CD4-positive, alpha-beta memory T cell (primary cell): ENCODE results near the gene RAPGEF1. TPM values are rescaled to one million over a fixed set of nuclear protein-coding genes. Genes with fewer than 3 reads are reported as not detected.
"Not testable (repeated sequence)": the region's sequence is repeated elsewhere in the genome, so short reads cannot be mapped to it uniquely, and the experiment has no call there.

Source experiments
- CTCF ChIA-PET: fragments of 350-600 bp; sonication (Branson Sonifier 250); formaldehyde crosslinking; loops from one replicate; lab custom pipeline; 2021; ENCODE audit warnings: inconsistent platforms; ENCODE audit not compliant: partially characterized antibody; lab: Charles Lee
- POLR2A ChIA-PET: fragments of 350-600 bp; sonication (Branson Sonifier 250); formaldehyde crosslinking; loops from one replicate; lab custom pipeline; 2021; ENCODE audit not compliant: partially characterized antibody; lab: Charles Lee
- DNase-seq, 5 donors: peaks; one replicate each; pipeline versions ENCODE4 v3.0.0 to v3.0.0-alpha.2; 2020 to 2022; ENCODE audit warnings: mixed read lengths in 1 of 5
- H3K27ac ChIP-seq: one replicate; pipeline ENCODE4 v1.7.0; 2013; ENCODE audit warnings: low read depth, low read length
- H3K27me3 ChIP-seq: 2 replicates; pipeline ENCODE4 v1.7.0; 2013; ENCODE audit warnings: mild to moderate bottlenecking, low read length, moderate library complexity; ENCODE audit not compliant: insufficient read depth
- H3K36me3 ChIP-seq: 2 replicates; pipeline ENCODE4 v1.7.0; 2013; ENCODE audit warnings: mild to moderate bottlenecking, low read length, moderate library complexity; ENCODE audit not compliant: insufficient read depth
- H3K4me1 ChIP-seq: 2 replicates; pipeline ENCODE4 v1.7.0; 2013; ENCODE audit warnings: mild to moderate bottlenecking, low read length, moderate library complexity; ENCODE audit not compliant: insufficient read depth
- H3K4me3 ChIP-seq, 2 donors: one replicate each; pipeline ENCODE4 v1.7.0; 2013; ENCODE audit warnings: low read length in 2 of 2, mild to moderate bottlenecking in 1 of 2
- H3K9me3 ChIP-seq, 2 donors: one replicate each; pipeline ENCODE4 v1.7.0; 2013; ENCODE audit warnings: low read length in 2 of 2, control low read depth in 1 of 2; ENCODE audit not compliant: control insufficient read depth in 1 of 2
- H3K27ac Mint-ChIP-seq, 7 donors: one replicate each; pipeline ENCODE4 v1.8.0; 2020 to 2021; ENCODE audit warnings: mixed read lengths in 7 of 7, mild to moderate bottlenecking in 6 of 7, inconsistent platforms in 3 of 7, moderate library complexity in 3 of 7
- H3K27me3 Mint-ChIP-seq, 2 donors: one replicate each; pipeline ENCODE4 v1.8.0; 2020 to 2021; ENCODE audit warnings: mixed read lengths in 2 of 2
- H3K36me3 Mint-ChIP-seq, 2 donors: one replicate each; pipeline ENCODE4 v1.8.0; 2020 to 2021; ENCODE audit warnings: mixed read lengths in 2 of 2, inconsistent platforms in 1 of 2, mild to moderate bottlenecking in 1 of 2
- H3K4me1 Mint-ChIP-seq, 4 donors: one replicate each; pipeline ENCODE4 v1.8.0; 2020 to 2021; ENCODE audit warnings: mixed read lengths in 4 of 4, mild to moderate bottlenecking in 1 of 4
- H3K4me3 Mint-ChIP-seq, 8 donors: one replicate each; pipeline ENCODE4 v1.8.0; 2020 to 2021; ENCODE audit warnings: mixed read lengths in 8 of 8, mild to moderate bottlenecking in 7 of 8, moderate library complexity in 6 of 8, inconsistent platforms in 3 of 8
- H3K9me3 Mint-ChIP-seq, 8 donors: one replicate each; pipeline ENCODE4 v1.8.0; 2020 to 2021; ENCODE audit warnings: mixed read lengths in 8 of 8, mild to moderate bottlenecking in 5 of 8, inconsistent platforms in 3 of 8, moderate library complexity in 1 of 8
- intact Hi-C: fragments of 100-400 bp; cut with micrococcal nuclease; formaldehyde crosslinking; loops from one replicate; pipeline ENCODE4 v1.15.1; 2023
- polyA plus RNA-seq, 2 donors: library from polyadenylated mRNA; unstranded; fragments of 300-500 nt; fragmentation: Illumina TruSeq; gene quantifications; one replicate each; pipeline ENCODE4 v1.2.3, GENCODE V29; 2021
- total RNA-seq, 2 experiments: library from RNA; stranded (reverse); gene quantifications; one replicate each; pipeline ENCODE4 v1.2.3, GENCODE V29; 2021

Gene RAPGEF1
- total and polyA plus RNA-seq, 4 experiments from 2014 or later, result 1.5 to 149 (median 76.2) TPM

DNA sequence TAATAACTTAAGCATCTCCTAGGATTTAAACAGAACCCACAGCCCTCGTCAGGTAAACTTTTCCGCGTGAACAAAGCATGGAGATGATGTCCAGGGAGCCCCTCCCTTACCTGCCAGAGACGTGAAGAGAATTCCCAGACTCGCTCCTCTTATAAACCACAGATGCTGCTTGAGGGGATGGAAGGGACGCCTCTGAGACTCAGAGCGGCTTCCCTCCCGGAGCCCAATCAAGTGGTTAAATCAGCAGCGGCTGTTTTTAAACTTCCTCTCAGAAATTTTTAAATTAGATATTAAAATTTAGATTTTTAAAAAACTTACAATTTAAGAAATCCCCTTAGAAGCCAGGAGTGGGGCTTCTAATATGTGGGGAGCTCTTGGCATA lies 71.8 kb downstream of the RAPGEF1 start:
- Mint-ChIP-seq H3K4me3 (peak overlapping the region; percentile 80 to 91 (median 86)), H3K4me1 (peaks cover 74 to 100% (median 92%) of the 10 kb centered on the region in 4 donors), H3K27me3 (no peaks in the 10 kb centered on the region), H3K9me3 (no peaks in the 10 kb centered on the region), H3K27ac (peak overlapping the region; percentile 94 to 100 (median 100)), H3K36me3 (peaks cover 2 to 10% of the 10 kb centered on the region in 2 donors)
- ChIA-PET CTCF (interaction anchor here (0.8 to 7.6 kb wide), 10 partner anchors 11 to 78 kb away, joined by 3 to 75 read pairs (median 8); partner anchors contain the start of gene RAPGEF1), POLR2A (interaction anchor here (0.6 to 21.5 kb wide), 20 partner anchors 10 to 412 kb away, joined by 3 to 692 read pairs (median 5); partner anchors contain the start of gene RAPGEF1)
- no peaks in the 10 kb centered on the region for H3K36me3 ChIP-seq
- intact Hi-C loops, result loop anchor here (1.0 to 5.0 kb wide), 5 partner anchors 10 to 76 kb away; no protein-coding TSS in a partner anchor
- H3K27me3 ChIP-seq, result no peaks in the 10 kb centered on the region
- peak overlapping the region in 1 of 2 donors; percentile 26 for H3K4me3 ChIP-seq
- peaks cover 97% of the 10 kb centered on the region for H3K4me1 ChIP-seq
- no peak for DNase-seq
- no peaks in the 10 kb centered on the region for H3K9me3 ChIP-seq
- peak overlapping the region; percentile 89 for H3K27ac ChIP-seq

DNA sequence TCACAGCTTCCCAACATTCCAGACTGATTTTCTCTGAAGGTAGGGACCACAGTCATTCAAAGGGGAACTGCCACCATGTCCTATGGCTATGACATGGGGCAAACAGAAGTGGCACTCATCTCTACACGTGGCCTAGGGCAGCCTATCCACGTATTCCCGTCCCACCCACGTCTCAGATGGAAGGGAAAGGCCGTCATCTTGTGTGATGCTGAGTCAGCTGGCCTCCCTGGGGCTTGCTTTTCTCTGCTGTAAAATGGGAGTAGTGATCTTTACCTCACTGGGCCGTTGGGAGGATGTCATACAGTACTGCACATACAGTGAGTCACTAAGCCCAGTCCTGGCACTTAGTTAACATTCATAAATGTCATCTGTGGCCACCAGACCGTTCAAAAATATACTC lies 72.3 kb downstream of the RAPGEF1 start:
- H3K27ac Mint-ChIP-seq, result peak overlapping the region; percentile 94 to 100 (median 99)
- H3K27me3 Mint-ChIP-seq, result no peaks in the 10 kb centered on the region
- peak in 4 of 5 donors; percentile 52 to 89 (median 64) for DNase-seq
- H3K4me3 Mint-ChIP-seq, result peak overlapping the region; percentile 79 to 91 (median 86)
- no peaks in the 10 kb centered on the region for H3K27me3 ChIP-seq
- peaks cover 97% of the 10 kb centered on the region for H3K4me1 ChIP-seq
- no peaks in the 10 kb centered on the region for H3K9me3 ChIP-seq
- H3K36me3 ChIP-seq, result no peaks in the 10 kb centered on the region
- intact Hi-C loops, result loop anchor here (5.0 kb wide), 1 partner anchor 75 kb away; no protein-coding TSS in a partner anchor
- peaks cover 5 to 11% of the 10 kb centered on the region in 2 donors for H3K36me3 Mint-ChIP-seq
- POLR2A ChIA-PET, result interaction anchor here (1.0 to 21.5 kb wide), 16 partner anchors 10 to 393 kb away, joined by 3 to 692 read pairs (median 8); partner anchors contain the start of gene RAPGEF1
- peak overlapping the region; percentile 89 for H3K27ac ChIP-seq
- peaks cover 72 to 100% (median 92%) of the 10 kb centered on the region in 4 donors for H3K4me1 Mint-ChIP-seq
- H3K9me3 Mint-ChIP-seq, result no peaks in the 10 kb centered on the region
- H3K4me3 ChIP-seq, result peak overlapping the region in 1 of 2 donors; percentile 26
- CTCF ChIA-PET, result interaction anchor here (1.0 to 7.6 kb wide), 7 partner anchors 11 to 76 kb away, joined by 3 to 75 read pairs (median 8); partner anchors contain the start of gene RAPGEF1

DNA sequence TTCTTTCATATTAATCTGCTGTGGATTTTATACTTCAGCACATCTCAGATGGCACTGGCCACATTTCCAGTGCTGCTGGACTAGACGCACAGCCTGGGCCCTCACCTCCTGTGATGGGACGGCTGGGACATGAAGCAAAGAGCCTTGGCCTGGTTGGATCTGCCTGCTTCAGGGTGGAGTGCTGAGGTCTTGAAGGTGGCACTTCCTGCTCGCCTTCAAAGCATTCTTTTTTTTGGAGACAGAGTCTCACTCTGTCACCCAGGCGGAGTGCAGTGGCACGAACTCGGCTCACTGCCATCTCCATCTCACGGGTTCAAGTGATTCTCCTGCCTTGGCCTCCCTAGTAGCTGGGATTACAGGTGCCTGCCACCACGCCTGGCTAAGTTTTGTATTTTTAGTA lies 73.1 kb downstream of the RAPGEF1 start:
- H3K27me3 Mint-ChIP-seq, result no peaks in the 10 kb centered on the region
- intact Hi-C loops, result loop anchor here (5.0 kb wide), 1 partner anchor 74 kb away; no protein-coding TSS in a partner anchor
- POLR2A ChIA-PET, result interaction anchor here (1.0 to 21.5 kb wide), 10 partner anchors 10 to 128 kb away, joined by 3 to 692 read pairs (median 16); partner anchors contain the start of gene RAPGEF1
- Histone ChIP-seq H3K4me3 (peak overlapping the region in 1 of 2 donors; percentile 26), H3K27ac (peak overlapping the region; percentile 89), H3K27me3 (no peaks in the 10 kb centered on the region), H3K9me3 (no peaks in the 10 kb centered on the region), H3K4me1 (peaks cover 96% of the 10 kb centered on the region), H3K36me3 (no peaks in the 10 kb centered on the region)
- H3K9me3 Mint-ChIP-seq, result no peaks in the 10 kb centered on the region
- peaks cover 70 to 100% (median 90%) of the 10 kb centered on the region in 4 donors for H3K4me1 Mint-ChIP-seq
- peak overlapping the region; percentile 72 to 91 (median 86) for H3K4me3 Mint-ChIP-seq
- CTCF ChIA-PET, result interaction anchor here (1.6 to 7.6 kb wide), 3 partner anchors 12 to 77 kb away, joined by 8 to 75 read pairs (median 8); no protein-coding TSS in a partner anchor
- DNase-seq, result peak; percentile 64 to 74 (median 67)
- peak overlapping the region; percentile 94 to 100 (median 99) for H3K27ac Mint-ChIP-seq
- H3K36me3 Mint-ChIP-seq, result peaks cover 5 to 14% of the 10 kb centered on the region in 2 donors

DNA sequence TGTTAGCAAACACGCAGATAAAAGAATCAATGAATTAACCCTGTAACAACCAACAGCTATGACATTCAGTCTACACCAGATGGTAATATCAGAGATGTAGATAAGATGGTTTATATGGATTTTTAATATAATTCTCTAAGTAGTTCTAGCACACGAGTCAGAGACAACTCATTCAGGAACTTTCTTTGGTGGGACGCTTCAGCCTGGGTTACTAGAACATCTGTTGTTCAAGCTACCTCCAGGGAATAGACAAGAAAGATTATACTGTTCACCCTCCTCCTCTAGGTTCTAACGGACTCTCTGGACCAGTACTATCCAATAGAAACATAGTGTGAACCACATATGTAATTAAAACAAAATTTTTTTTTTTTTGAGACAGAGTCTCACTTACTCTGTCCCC lies 73.8 kb downstream of the RAPGEF1 start:
- no peaks in the 10 kb centered on the region for H3K9me3 Mint-ChIP-seq
- H3K27me3 Mint-ChIP-seq, result no peaks in the 10 kb centered on the region
- H3K36me3 Mint-ChIP-seq, result peaks cover 5 to 14% of the 10 kb centered on the region in 2 donors
- Histone ChIP-seq H3K36me3 (no peaks in the 10 kb centered on the region), H3K4me3 (no peak overlapping the region), H3K27me3 (no peaks in the 10 kb centered on the region), H3K4me1 (peaks cover 96% of the 10 kb centered on the region), H3K9me3 (no peaks in the 10 kb centered on the region), H3K27ac (peak overlapping the region; percentile 89)
- CTCF ChIA-PET, result interaction anchor here (1.1 to 7.6 kb wide), 4 partner anchors 13 to 81 kb away, joined by 3 to 75 read pairs (median 8); no protein-coding TSS in a partner anchor
- peaks cover 67 to 97% (median 87%) of the 10 kb centered on the region in 4 donors for H3K4me1 Mint-ChIP-seq
- peak overlapping the region in 7 of 8 donors; percentile 43 to 91 (median 79) for H3K4me3 Mint-ChIP-seq
- DNase-seq, result no peak
- intact Hi-C loops, result loop anchor here (5.0 kb wide), 1 partner anchor 74 kb away; no protein-coding TSS in a partner anchor
- POLR2A ChIA-PET, result interaction anchor here (0.7 to 21.5 kb wide), 9 partner anchors 9 to 127 kb away, joined by 3 to 692 read pairs (median 13); partner anchors contain the start of gene RAPGEF1
- H3K27ac Mint-ChIP-seq, result peak overlapping the region; percentile 94 to 100 (median 99)

DNA sequence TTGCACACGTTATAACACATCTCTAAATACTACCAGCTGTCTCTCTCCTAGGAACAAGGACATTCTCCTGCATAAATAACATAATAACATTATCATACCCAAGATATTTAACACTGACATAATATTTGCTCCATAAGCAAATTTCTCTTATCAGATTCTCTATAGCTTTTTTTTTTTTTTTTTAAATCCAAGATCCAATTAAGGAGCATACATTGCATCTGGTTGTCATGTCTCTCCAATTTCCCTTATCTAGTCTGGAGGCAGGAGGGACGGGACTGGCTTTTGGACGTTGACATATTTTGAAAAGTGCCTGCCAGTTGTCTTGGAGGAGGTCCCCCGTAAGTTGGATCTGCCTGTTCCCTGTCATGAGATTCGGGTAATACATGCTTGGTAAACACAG lies 76.6 kb downstream of the RAPGEF1 start:
- H3K4me1 ChIP-seq, result peaks cover 94% of the 10 kb centered on the region
- ChIA-PET POLR2A (interaction anchor here (13.4 to 21.5 kb wide), 2 partner anchors 15 to 72 kb away, joined by 291 to 692 read pairs; partner anchors contain the start of gene RAPGEF1), CTCF (interaction anchor here (1.4 to 2.4 kb wide), 4 partner anchors 12 to 77 kb away, joined by 3 to 11 read pairs (median 6); partner anchors contain the start of gene RAPGEF1)
- no peaks in the 10 kb centered on the region for H3K36me3 ChIP-seq
- intact Hi-C loops, result no loop called here
- H3K4me3 Mint-ChIP-seq, result peak overlapping the region in 7 of 8 donors; percentile 9 to 61 (median 31)
- no peaks in the 10 kb centered on the region for H3K27me3 ChIP-seq
- H3K27me3 Mint-ChIP-seq, result no peaks in the 10 kb centered on the region
- H3K27ac ChIP-seq, result no peak overlapping the region
- no peak overlapping the region for H3K4me3 ChIP-seq
- H3K9me3 Mint-ChIP-seq, result no peaks in the 10 kb centered on the region
- peak overlapping the region; percentile 64 to 94 (median 89) for H3K27ac Mint-ChIP-seq
- no peak for DNase-seq
- peaks cover 56 to 94% (median 75%) of the 10 kb centered on the region in 4 donors for H3K4me1 Mint-ChIP-seq
- H3K9me3 ChIP-seq, result no peaks in the 10 kb centered on the region
- peaks cover 5 to 16% of the 10 kb centered on the region in 2 donors for H3K36me3 Mint-ChIP-seq

DNA sequence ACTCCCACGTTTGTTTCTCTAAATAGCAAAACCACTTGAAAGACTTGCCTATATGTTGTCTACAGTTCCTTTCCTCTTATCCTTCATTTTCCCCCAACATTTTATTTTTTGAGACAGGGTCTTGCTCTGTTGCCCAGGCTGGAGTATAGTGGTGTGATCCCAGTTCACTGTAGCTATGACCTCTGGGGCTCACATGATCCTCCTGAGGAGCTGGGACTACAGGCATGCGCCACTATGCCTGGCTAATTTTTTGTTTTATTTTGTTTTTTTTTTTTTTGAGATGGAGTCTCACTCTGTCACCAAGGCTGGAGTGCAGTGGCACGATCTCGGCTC lies 77.6 kb downstream of the RAPGEF1 start:
- H3K9me3 Mint-ChIP-seq, DNase-seq, H3K27me3 ChIP-seq, H3K4me3 ChIP-seq, H3K9me3 ChIP-seq, H3K27me3 Mint-ChIP-seq, H3K36me3 ChIP-seq, intact Hi-C loops: not testable (repeated sequence)
- CTCF ChIA-PET, result interaction anchor here (0.6 to 2.0 kb wide), 5 partner anchors 10 to 312 kb away, joined by 3 to 6 read pairs (median 3); no protein-coding TSS in a partner anchor
- H3K36me3 Mint-ChIP-seq, result peaks cover 5 to 15% of the 10 kb centered on the region in 2 donors
- Histone ChIP-seq H3K4me1 (peaks cover 94% of the 10 kb centered on the region), H3K27ac (peak overlapping the region; percentile 43)
- POLR2A ChIA-PET, result interaction anchor here (0.5 to 21.5 kb wide), 4 partner anchors 16 to 496 kb away, joined by 3 to 692 read pairs (median 148); partner anchors contain the start of gene RAPGEF1
- H3K4me3 Mint-ChIP-seq, result peak overlapping the region in 7 of 8 donors; percentile 4 to 81 (median 50)
- peak overlapping the region; percentile 89 to 95 (median 92) for H3K27ac Mint-ChIP-seq
- peaks cover 57 to 94% (median 75%) of the 10 kb centered on the region in 4 donors for H3K4me1 Mint-ChIP-seq
